HFFc6 (cell line): ENCODE data around the gene GLIS1. TPM values are rescaled to one million over a fixed set of nuclear protein-coding genes. Genes with fewer than 3 reads are reported as not detected.

Source experiments
- DNase-seq: peaks from one replicate; pipeline ENCODE4 v3.0.0-alpha.2; 2018
- H3K27ac Mint-ChIP-seq: 2 replicates; pipeline ENCODE4 v1.8.0; 2020; ENCODE audit warnings: mild to moderate bottlenecking, mixed read lengths
- H3K27me3 Mint-ChIP-seq: 2 replicates; pipeline ENCODE4 v1.8.0; 2021; ENCODE audit warnings: mild to moderate bottlenecking, moderate library complexity, mixed read lengths; ENCODE audit not compliant: insufficient read depth
- H3K36me3 Mint-ChIP-seq: 2 replicates; pipeline ENCODE4 v1.8.0; 2021; ENCODE audit warnings: low read depth, mixed read lengths
- H3K4me1 Mint-ChIP-seq: 2 replicates; pipeline ENCODE4 v1.8.0; 2020; ENCODE audit warnings: low read depth, mixed read lengths
- H3K4me3 Mint-ChIP-seq: 2 replicates; pipeline ENCODE4 v1.8.0; 2020; ENCODE audit warnings: mild to moderate bottlenecking, moderate library complexity, mixed read lengths
- H3K9me3 Mint-ChIP-seq: 2 replicates; pipeline ENCODE4 v1.8.0; 2020; ENCODE audit warnings: mild to moderate bottlenecking, mixed read lengths
- total RNA-seq, 6 experiments: library from RNA; stranded (reverse); fragmentation: NEBNext Ultra II Directional; extraction: Animal tissue kit (Norgen Biotek cat#: 25700); gene quantifications; 2 replicates in 1 of 6; 3 replicates in 5 of 6; pipeline ENCODE4 v1.2.3, GENCODE V29; 2021
- TF ChIP-seq, protein P1 (sequence below): fragments of 200-600 bp; sonication (generic); IDR thresholded peaks from 2 replicates; pipeline ENCODE4 v1.5.0; 2021; ENCODE audit warnings: antibody characterized with exemption, mild to moderate bottlenecking

Gene GLIS1
- total RNA-seq, 6 experiments from 2014 or later: 1.1 to 1.9 (median 1.2) TPM

DNA sequence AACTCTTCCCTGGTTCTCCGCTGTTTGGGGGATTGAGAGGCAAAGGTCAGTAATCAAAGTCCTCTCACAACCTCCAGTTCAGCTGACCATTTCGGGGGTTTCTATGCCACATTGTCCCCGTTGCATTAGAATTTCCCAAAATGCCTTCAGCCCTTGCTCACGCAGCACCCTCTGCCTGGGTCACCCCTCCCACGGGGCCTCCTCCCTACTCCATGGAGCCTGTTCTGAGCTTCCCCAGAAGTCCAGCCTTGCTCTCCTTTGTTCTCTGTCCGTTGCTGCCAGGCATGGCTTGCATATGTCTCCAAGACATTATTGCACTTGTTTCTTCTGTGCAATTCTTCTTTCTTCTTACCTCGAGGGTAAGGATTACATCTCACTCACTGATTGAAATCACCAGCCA lies 263.3 kb downstream of the GLIS1 start:
- Mint-ChIP-seq H3K9me3 (no peaks in the 10 kb centered on the region), H3K27ac (no peak overlapping the region), H3K4me1 (no peaks in the 10 kb centered on the region), H3K4me3 (no peak overlapping the region), H3K27me3 (peaks cover 40% of the 10 kb centered on the region), H3K36me3 (no peaks in the 10 kb centered on the region)
- TF ChIP-seq, protein P1, sequence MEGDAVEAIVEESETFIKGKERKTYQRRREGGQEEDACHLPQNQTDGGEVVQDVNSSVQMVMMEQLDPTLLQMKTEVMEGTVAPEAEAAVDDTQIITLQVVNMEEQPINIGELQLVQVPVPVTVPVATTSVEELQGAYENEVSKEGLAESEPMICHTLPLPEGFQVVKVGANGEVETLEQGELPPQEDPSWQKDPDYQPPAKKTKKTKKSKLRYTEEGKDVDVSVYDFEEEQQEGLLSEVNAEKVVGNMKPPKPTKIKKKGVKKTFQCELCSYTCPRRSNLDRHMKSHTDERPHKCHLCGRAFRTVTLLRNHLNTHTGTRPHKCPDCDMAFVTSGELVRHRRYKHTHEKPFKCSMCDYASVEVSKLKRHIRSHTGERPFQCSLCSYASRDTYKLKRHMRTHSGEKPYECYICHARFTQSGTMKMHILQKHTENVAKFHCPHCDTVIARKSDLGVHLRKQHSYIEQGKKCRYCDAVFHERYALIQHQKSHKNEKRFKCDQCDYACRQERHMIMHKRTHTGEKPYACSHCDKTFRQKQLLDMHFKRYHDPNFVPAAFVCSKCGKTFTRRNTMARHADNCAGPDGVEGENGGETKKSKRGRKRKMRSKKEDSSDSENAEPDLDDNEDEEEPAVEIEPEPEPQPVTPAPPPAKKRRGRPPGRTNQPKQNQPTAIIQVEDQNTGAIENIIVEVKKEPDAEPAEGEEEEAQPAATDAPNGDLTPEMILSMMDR: no peak
- DNase-seq: no peak

DNA sequence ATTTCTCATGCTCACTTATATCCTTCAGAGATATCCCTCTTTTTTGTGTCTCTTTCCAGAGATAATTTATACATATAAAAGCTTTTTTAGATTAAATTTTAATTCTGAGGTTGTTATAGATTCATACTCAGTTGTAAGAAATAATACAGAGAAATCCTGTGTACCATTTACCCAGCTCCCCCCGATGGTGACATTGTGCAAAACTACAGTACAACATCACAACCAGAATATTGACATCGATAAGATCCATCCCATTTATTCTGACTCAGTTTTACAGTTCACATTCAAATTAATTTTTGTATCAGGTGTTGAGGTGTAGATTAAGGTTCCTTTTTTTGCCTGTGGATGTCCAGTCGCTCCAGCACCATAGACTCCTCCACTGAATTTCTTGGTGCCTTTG lies 265.5 kb downstream of the GLIS1 start:
- no peak for DNase-seq
- H3K27me3 Mint-ChIP-seq: peaks cover 33% of the 10 kb centered on the region
- no peaks in the 10 kb centered on the region for H3K4me1 Mint-ChIP-seq
- no peaks in the 10 kb centered on the region for H3K9me3 Mint-ChIP-seq
- TF ChIP-seq, protein P1: peak; percentile 63
- H3K36me3 Mint-ChIP-seq: no peaks in the 10 kb centered on the region
- no peak overlapping the region for H3K27ac Mint-ChIP-seq
- no peak overlapping the region for H3K4me3 Mint-ChIP-seq

DNA sequence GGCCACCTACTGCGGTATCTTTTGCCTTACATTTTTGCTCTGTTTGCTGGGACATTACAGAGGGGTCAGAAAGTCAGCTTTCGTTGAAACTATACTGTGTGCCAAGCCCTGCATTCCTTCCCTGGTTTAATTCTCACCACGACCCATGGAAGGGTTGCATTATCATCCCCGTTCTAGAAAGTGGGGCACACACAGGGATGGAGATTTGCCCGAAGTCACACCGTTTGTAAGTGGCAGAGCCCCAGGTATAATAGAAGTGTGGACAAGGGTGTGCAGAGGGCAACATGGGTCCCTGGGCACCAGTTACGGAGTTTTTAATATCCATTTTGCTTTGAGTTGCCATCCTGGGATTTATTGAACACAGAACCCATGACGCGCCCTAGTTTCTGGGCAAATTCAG lies 268.0 kb downstream of the GLIS1 start:
- no peak for DNase-seq

DNA sequence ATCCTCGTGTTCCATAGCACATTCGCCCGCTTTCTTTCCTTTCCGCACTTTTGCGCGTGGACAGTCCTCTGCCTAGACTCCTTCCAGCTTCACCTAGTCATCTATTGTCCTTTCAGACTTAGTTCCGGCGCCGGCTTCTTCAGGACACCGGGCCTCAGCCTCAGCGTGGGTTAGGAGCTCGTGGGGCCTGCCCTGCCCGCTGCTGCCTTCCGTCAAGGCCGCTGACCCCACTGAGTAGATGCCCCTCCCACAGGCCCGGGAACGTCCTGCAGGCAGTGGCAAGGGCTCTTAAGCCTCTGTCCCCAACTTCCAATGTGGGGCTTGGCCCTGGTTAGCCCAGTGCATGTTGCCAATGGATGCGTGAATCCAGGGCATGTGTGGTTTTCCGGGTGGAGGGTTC lies 268.4 kb downstream of the GLIS1 start:
- H3K27me3 Mint-ChIP-seq: peaks cover 26% of the 10 kb centered on the region
- no peak overlapping the region for H3K4me3 Mint-ChIP-seq
- H3K27ac Mint-ChIP-seq: no peak overlapping the region
- no peaks in the 10 kb centered on the region for H3K36me3 Mint-ChIP-seq
- H3K4me1 Mint-ChIP-seq: no peaks in the 10 kb centered on the region
- no peaks in the 10 kb centered on the region for H3K9me3 Mint-ChIP-seq
- TF ChIP-seq, protein P1: no peak
- DNase-seq: no peak

More for the DNA sequence above, 268.0 kb downstream of the GLIS1 start:
- Mint-ChIP-seq H3K27me3 (peaks cover 27% of the 10 kb centered on the region), H3K4me3 (no peak overlapping the region), H3K27ac (no peak overlapping the region), H3K36me3 (no peaks in the 10 kb centered on the region), H3K4me1 (no peaks in the 10 kb centered on the region), H3K9me3 (no peaks in the 10 kb centered on the region)
- TF ChIP-seq, protein P1: no peak

DNA sequence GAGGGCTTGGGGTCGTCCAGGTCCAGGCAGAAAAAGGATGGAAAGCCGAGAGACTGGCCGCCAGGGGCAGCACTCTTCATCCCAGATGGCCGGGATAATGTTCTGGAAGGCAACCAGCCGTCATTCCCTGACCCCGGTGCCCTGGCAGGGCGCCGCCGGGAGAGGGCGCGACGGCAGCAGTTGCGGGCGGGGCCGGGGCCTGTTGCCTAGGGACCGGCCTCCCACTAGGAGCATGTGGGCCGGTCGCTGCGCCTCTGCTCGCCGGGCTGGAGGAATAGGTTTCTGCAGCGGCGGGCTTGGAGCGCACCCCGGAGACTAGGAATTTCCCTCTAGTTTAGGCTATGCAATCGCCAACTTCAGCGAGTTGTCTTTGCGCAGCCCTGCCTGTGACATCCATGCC lies 268.8 kb downstream of the GLIS1 start:
- no peaks in the 10 kb centered on the region for H3K9me3 Mint-ChIP-seq
- no peak overlapping the region for H3K4me3 Mint-ChIP-seq
- peaks cover 25% of the 10 kb centered on the region for H3K27me3 Mint-ChIP-seq

More for the DNA sequence above, 268.8 kb downstream of the GLIS1 start:
- TF ChIP-seq, protein P1: peak; percentile 77
- no peak overlapping the region for H3K27ac Mint-ChIP-seq
- no peaks in the 10 kb centered on the region for H3K36me3 Mint-ChIP-seq
- H3K4me1 Mint-ChIP-seq: no peaks in the 10 kb centered on the region
- DNase-seq: no peak
